K562 treated with DMSO at 1 percent for 12 hours (cell line): ENCODE measurements around the gene ROR2. TPM values are rescaled to one million over a fixed set of nuclear protein-coding genes. Genes with fewer than 3 reads are reported as not detected.

Experiments used
- total RNA-seq: library from RNA; unstranded; fragments of 300-600 nt; gene quantifications from 2 replicates; pipeline ENCODE4 v1.2.3, GENCODE V29; 2022; ENCODE audit not compliant: insufficient read depth

Gene ROR2
- 10.8 and 24.7 TPM in 2 replicates for total RNA-seq

GRCh38 chr9:91949946-91950664 is at the start of gene ROR2:
TSS of gene ROR2 (minus strand) at chr9:91950228.

Other genes starting within 250 kb of the ROR2 start
- gene SPTLC1, start 165.2 kb upstream of the ROR2 start, total RNA-seq, result 22.7 and 61.3 TPM in 2 replicates